GM18526 (cell line): ENCODE results near the gene AJM1.

Experiments
- POLR2A ChIP-seq: IDR thresholded peaks from 3 replicates; pipeline ENCODE4 v1.6.1; 2011; ENCODE audit not compliant: insufficient read length; ENCODE audit errors: extremely low read depth

The AJM1 gene

GRCh38 chr9:136826703-136827582 lies 15.3 kb upstream of the AJM1 start:
- TF ChIP-seq POLR2A, result no peak

GRCh38 chr9:136827794-136828473 lies 14.3 kb upstream of the AJM1 start:
- TF ChIP-seq POLR2A, result no peak

DNA sequence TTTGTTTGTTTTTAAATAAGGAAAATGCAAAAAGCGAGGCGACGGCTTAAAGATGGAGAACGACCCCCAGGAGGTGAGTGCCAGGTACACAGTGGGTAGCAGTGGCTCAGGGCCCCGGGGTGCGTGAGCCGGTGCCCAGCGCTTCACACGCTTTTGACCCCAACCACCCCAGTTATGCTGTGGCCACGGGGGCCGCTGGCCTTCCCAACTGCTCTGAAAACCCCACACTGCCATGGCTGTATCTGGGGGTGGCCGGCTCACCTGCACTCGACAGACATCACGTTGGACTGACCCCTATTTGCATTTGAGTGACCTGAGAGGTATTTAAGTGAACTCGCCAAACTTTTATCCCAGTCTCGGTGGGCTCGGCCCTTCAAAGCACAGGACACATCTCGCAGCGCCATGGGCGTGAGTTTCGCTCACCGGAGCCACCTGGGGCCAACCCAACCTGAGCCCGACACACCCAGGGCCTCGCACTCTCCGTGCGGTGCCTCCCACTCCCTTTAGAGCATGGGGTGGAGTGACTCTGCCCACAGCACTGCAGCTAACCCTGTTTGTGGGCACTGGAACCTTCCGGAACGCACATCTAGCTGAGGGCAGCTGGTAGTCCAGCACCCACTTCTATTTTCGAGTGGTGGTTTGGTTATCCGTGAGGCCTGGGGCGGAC lies 13.7 kb upstream of the AJM1 start:
- no peak for TF ChIP-seq POLR2A

DNA sequence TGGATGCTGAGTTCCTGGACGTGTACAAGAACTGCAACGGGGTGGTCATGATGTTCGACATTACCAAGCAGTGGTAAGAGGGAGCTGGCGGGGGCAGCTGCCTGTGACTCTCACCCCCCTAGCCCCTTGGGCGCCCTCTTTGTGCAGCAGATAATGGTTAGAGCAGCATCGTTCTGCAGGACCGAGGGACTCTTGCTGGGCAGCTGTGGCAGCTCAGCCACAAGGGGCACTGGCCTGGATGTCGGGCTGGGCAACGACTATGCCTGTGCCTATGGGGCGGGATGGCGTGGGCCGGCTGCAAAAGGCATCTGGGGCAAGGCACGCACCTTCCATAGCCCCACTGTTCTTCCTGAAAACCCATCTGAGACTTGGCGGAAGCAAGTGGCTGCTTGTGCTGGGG lies 12.9 kb upstream of the AJM1 start:
- TF ChIP-seq POLR2A, result no peak

DNA sequence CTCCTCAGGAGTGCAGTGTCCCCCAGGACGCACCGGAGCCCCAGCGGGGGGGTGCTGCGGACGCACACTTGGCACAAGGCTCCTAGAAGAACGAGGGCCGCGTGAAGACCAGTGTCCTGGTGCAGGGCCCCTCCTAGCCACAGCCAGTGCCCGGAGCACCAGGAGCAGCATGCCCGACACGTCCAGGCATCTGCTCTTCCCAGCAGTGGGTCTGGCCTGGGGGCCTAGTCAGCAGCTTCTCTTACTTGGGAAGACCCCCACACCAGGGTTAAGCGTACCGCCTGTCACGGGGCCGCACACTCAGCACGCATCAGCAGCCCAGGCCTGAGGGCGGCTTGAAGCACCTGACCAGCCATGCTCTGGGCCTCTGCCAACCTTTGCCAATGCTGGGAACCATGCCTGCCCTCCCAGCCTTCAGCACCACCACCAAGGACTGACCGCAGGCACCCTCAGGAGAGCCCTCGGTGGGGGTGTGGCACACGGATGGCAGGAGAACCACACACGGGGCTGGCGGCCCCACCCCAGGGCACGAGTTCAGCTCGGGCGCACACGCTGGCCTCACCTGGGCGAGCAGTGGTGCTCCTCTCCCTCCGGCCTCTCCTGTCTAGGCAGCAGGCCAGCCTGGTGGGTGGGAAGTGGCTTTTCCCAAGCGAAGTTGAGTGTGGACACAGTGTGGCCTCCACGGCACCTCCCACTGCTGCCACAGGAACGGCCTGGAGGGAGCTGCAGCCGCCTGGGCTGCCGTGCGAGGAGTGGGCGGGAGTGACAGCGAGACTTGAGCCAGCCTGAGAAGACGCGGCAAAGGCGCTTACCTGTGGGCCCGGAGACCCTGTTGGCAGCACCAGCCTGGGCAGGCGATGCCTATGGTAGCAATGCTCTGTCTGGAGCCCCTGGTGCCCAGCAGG lies 12.0 kb upstream of the AJM1 start:
- no peak for TF ChIP-seq POLR2A

DNA sequence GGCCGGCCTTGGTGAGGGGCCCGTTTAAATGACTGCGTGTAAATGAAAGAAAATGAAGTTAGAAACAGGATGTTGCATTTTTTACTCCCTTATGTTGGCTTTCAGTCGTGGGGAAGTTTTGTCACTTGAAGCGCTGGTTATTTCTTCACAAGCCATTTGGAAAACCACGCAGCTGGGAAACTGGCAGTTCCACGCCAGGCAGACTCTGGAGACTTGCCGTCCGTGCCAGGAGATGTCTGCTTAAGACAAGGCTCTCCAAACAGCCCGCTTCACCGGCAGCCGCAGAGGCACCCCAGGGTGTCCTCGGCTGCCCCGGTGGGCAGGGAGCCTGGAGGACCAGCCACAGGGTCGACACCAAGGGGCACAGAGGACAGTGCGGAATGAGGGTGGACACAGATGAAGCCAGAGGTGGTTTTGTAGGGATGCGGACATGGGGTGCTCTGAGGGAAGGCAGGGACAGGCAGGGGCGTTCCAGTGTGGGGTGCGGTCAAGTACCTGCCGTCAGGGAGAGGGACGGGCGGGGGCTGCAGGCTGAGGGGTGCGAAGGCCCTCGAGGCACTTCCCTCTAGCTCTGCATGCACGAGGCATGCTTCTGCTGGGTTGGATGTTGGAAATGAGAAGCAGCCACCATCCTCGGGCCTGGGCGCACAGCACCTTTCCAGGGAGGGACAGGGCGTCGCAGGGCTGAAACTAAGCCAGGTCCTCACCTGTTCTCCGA lies 11.1 kb upstream of the AJM1 start:
- no peak for TF ChIP-seq POLR2A

GRCh38 chr9:136831720-136832104 lies 10.6 kb upstream of the AJM1 start:
- TF ChIP-seq POLR2A, result no peak

DNA sequence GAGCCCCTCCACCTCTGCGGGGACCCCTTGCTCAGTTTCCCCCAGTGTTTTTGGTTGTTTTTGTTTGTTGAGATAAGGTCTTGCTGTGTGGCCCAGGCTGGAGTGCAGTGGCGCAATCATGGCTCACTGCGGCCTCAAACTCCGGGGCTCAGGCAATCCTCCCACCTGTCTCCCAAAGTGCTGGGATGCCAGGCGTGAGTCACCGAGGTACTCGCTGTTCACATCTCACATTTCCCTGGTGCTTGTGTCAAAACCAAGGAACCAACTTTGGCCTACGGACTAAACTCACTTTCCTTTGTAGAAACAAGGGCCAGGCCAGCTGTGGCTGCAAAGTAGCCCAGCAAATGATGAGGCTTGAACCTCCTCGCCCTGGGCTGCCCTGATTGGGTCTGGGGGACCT lies 9.7 kb upstream of the AJM1 start:
- no peak for TF ChIP-seq POLR2A

DNA sequence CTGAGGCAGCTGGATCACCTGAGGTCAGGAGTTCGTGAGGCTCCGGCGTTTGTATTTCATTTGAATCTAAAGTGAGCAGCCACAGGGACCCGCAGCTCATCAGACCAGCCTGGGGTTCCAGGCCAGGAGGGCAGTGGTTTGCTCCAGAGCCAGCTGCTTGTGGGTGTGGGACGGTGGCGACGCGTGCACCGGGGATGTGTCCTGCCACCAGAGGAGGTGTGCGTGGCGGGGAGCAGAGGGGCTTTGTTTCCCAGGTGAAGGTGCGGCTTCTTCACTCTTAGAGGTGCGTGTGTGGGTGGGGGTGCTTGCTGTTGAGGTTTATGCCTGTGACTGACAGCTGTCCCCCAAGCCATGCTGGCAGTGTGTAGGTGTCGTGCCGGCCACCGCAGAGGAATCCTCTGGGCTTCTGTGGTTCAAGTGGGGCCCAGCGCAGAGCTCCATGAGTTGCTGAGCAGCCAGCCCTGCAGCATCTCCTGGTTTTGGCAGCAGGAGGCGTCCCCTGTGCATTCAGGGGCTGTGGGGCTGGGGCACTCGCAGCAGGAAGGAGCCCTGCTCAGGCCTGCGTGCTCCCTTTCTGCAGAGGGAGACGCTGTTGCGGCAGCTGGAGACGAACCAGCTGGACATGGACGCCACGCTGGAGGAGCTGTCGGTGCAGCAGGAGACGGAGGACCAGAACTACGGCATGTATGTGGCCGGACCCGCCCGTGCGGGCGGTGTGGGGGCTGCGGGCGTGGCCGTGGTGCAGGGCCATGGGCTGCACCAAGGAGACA lies 6.9 kb upstream of the AJM1 start:
- TF ChIP-seq POLR2A, result no peak

- TF ChIP-seq POLR2A, result no peak
These were observed 6.1 kb upstream of the AJM1 start for GRCh38 chr9:136835932-136836904.

DNA sequence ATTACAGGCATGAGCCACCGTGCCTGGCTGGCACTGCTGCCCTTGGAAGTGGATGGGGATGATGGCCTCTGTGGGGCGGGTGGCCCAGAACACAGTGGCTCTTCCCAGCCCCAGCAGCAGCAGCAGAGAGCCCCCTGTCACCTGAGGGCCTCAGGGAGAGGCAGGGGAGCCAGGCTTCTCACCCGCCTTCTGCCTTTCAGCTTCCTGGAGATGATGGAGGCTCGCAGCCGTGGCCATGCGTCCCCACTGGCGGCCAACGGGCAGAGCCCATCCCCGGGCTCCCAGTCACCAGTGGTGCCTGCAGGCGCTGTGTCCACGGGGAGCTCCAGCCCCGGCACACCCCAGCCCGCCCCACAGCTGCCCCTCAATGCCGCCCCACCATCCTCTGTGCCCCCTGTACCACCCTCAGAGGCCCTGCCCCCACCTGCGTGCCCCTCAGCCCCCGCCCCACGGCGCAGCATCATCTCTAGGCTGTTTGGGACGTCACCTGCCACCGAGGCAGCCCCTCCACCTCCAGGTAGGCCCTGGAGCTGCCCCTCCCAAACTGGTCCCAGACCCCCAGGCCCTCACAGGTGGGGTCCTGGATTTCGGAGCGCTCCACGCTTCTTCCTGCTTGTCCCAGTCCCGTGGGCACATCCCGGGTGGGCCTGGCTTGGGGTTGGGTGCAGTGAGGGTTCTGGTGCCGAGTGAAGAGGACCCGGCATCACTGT lies 5.0 kb upstream of the AJM1 start:
- no peak for TF ChIP-seq POLR2A

- TF ChIP-seq POLR2A, result no peak
These were observed 3.7 kb upstream of the AJM1 start for GRCh38 chr9:136838314-136839228.
